B cell (primary cell): Measurements from ENCODE around the gene PDE4B. TPM values are rescaled to one million over a fixed set of nuclear protein-coding genes. Genes with fewer than 3 reads are reported as not detected.

Experiments used
- ATAC-seq: fragments of 200-7000 bp; cut with Tn5 transposase; one replicate; pipeline ENCODE4 v1.10.0; 2021; ENCODE audit warnings: low read depth, mild to moderate bottlenecking, moderate number of reproducible peaks, moderate library complexity
- CTCF ChIA-PET: fragments of 350-600 bp; sonication (Branson Sonifier 250); formaldehyde crosslinking; loops from one replicate; lab custom pipeline; 2021; ENCODE audit warnings: antibody characterized with exemption, inconsistent platforms; lab: Charles Lee
- POLR2A ChIA-PET: fragments of 350-600 bp; sonication (Branson Sonifier 250); formaldehyde crosslinking; loops from one replicate; lab custom pipeline; 2021; ENCODE audit warnings: antibody characterized with exemption; lab: Charles Lee
- DNase-seq: peaks from one replicate; pipeline ENCODE4 v3.0.0; 2013
- H2AFZ ChIP-seq: 2 replicates; pipeline ENCODE4 v1.6.1; 2012; ENCODE audit warnings: mild to moderate bottlenecking, low read depth, low read length; ENCODE audit not compliant: insufficient read depth, poor library complexity, severe bottlenecking
- H3K27ac ChIP-seq, 2 donors: 1 replicate in 1 of 2; 2 replicates in 1 of 2; pipeline ENCODE4 v1.5.1; 2012 to 2013; ENCODE audit warnings: low read length in 2 of 2, mild to moderate bottlenecking in 2 of 2, moderate library complexity in 1 of 2
- H3K27me3 ChIP-seq, 4 experiments: fragments of 200-600 bp in 1 of 4; sonication (generic) in 1 of 4; replicated peaks in 1 of 4; 1 replicate in 2 of 4; 2 replicates in 2 of 4; pipeline versions ENCODE4 v1.6.1 to v1.7.0; 2013 to 2016; ENCODE audit warnings: low read length in 3 of 4, mild to moderate bottlenecking in 2 of 4, mixed read lengths in 1 of 4, moderate library complexity in 1 of 4; ENCODE audit not compliant: insufficient read depth in 4 of 4, control insufficient read depth in 3 of 4; ENCODE audit errors: control extremely low read depth in 1 of 4
- H3K36me3 ChIP-seq, 2 experiments: replicated peaks in 1 of 2; 1 replicate in 1 of 2; 2 replicates in 1 of 2; pipeline versions ENCODE4 v1.6.1 to v1.7.1; 2013; ENCODE audit warnings: low read length in 1 of 2; ENCODE audit not compliant: insufficient read depth in 2 of 2, control insufficient read depth in 1 of 2; ENCODE audit errors: control extremely low read depth in 1 of 2, extremely low read depth in 1 of 2
- H3K4me1 ChIP-seq, 2 donors: fragments of 200-600 bp in 1 of 2; sonication (generic) in 1 of 2; 1 replicate in 1 of 2; 2 replicates in 1 of 2; pipeline versions ENCODE4 v1.5.1 to v1.6.1; 2013 to 2017; ENCODE audit warnings: low read length in 2 of 2; ENCODE audit not compliant: control insufficient read depth in 2 of 2, insufficient read depth in 2 of 2
- H3K4me2 ChIP-seq: replicated peaks from 2 replicates; pipeline ENCODE3; 2012; ENCODE audit warnings: mild to moderate bottlenecking, low read depth, low read length; ENCODE audit not compliant: poor library complexity, severe bottlenecking
- H3K4me3 ChIP-seq, 5 experiments: fragments of 200-600 bp in 1 of 5; sonication (generic) in 1 of 5; 1 replicate in 3 of 5; 2 replicates in 2 of 5; pipeline versions ENCODE4 v1.5.1 to v1.7.0; 2011 to 2016; ENCODE audit warnings: low read length in 4 of 5, mild to moderate bottlenecking in 4 of 5, low read depth in 2 of 5, control low read depth in 1 of 5, moderate library complexity in 1 of 5; ENCODE audit not compliant: insufficient read depth in 1 of 5; ENCODE audit errors: control extremely low read depth in 1 of 5, extremely low read depth in 1 of 5
- H3K79me2 ChIP-seq: fragments of 200-600 bp; sonication (generic); one replicate; pipeline ENCODE4 v1.6.0; 2016; ENCODE audit warnings: low read length; ENCODE audit not compliant: control insufficient read depth, insufficient read depth
- H3K9ac ChIP-seq: fragments of 200-600 bp; sonication (generic); 2 replicates; pipeline ENCODE4 v1.6.1; 2017; ENCODE audit warnings: mild to moderate bottlenecking, low read length, moderate library complexity
- H3K9me3 ChIP-seq, 3 donors: one replicate each; pipeline versions ENCODE4 v1.6.1 to v1.7.1; 2013; ENCODE audit warnings: low read length in 2 of 3; ENCODE audit not compliant: control insufficient read depth in 2 of 3, insufficient read depth in 1 of 3; ENCODE audit errors: control extremely low read depth in 1 of 3
- H4K20me1 ChIP-seq: 2 replicates; pipeline ENCODE4 v1.6.0; 2012; ENCODE audit warnings: mild to moderate bottlenecking, low read length; ENCODE audit not compliant: insufficient read depth, control insufficient read depth, poor library complexity, severe bottlenecking
- H3K27ac Mint-ChIP-seq: one replicate; pipeline ENCODE4 v1.8.0; 2021; ENCODE audit warnings: mixed read lengths
- H3K27me3 Mint-ChIP-seq: one replicate; pipeline ENCODE4 v1.8.0; 2021; ENCODE audit warnings: mixed read lengths
- H3K4me1 Mint-ChIP-seq: one replicate; pipeline ENCODE4 v1.8.0; 2021; ENCODE audit warnings: mixed read lengths
- H3K4me3 Mint-ChIP-seq: one replicate; pipeline ENCODE4 v1.8.0; 2021; ENCODE audit warnings: mixed read lengths
- H3K9me3 Mint-ChIP-seq: one replicate; pipeline ENCODE4 v1.8.0; 2022; ENCODE audit warnings: mixed read lengths; ENCODE audit not compliant: insufficient read depth
- EZH2 ChIP-seq: IDR thresholded peaks from 2 replicates; pipeline ENCODE4 v1.6.1; 2012; ENCODE audit warnings: borderline replicate concordance, low read depth, mild to moderate bottlenecking, moderate library complexity, low read length; ENCODE audit not compliant: insufficient read depth, poor library complexity, severe bottlenecking
- WGBS: methylation state at CpG from one replicate; pipeline ENCODE4 v1.1.5; 2013; ENCODE audit warnings: missing lambda C conversion rate; ENCODE audit not compliant: insufficient coverage; 5-methylcytosine and 5-hydroxymethylcytosine counted together
- intact Hi-C: fragments of 100-400 bp; cut with micrococcal nuclease; formaldehyde crosslinking; loops from one replicate; pipeline ENCODE4 v1.10.0; 2022
- polyA plus RNA-seq: library from polyadenylated mRNA; depleted of rRNA; stranded (reverse); fragments of >200 nt; gene quantifications from 2 replicates; pipeline ENCODE4 v1.2.3, GENCODE V29; 2012
- total RNA-seq, 2 donors: library from RNA; stranded (reverse); fragments of 120-200 nt in 1 of 2; gene quantifications; 1 replicate in 1 of 2; 2 replicates in 1 of 2; pipeline versions ENCODE4 v1.2.3 to v1.2.4, GENCODE V29; 2013 to 2022
- TF ChIP-seq, protein P1 (sequence below): fragments of 200-600 bp; IDR thresholded peaks from one replicate; pipeline ENCODE4 v1.8.0; 2022; ENCODE audit warnings: antibody characterized with exemption, mild to moderate bottlenecking

The PDE4B gene
- total and polyA plus RNA-seq, 2 donors (not counting 1 experiment from before 2014, with no cell fraction given): 63.7 to 242 TPM

DNA sequence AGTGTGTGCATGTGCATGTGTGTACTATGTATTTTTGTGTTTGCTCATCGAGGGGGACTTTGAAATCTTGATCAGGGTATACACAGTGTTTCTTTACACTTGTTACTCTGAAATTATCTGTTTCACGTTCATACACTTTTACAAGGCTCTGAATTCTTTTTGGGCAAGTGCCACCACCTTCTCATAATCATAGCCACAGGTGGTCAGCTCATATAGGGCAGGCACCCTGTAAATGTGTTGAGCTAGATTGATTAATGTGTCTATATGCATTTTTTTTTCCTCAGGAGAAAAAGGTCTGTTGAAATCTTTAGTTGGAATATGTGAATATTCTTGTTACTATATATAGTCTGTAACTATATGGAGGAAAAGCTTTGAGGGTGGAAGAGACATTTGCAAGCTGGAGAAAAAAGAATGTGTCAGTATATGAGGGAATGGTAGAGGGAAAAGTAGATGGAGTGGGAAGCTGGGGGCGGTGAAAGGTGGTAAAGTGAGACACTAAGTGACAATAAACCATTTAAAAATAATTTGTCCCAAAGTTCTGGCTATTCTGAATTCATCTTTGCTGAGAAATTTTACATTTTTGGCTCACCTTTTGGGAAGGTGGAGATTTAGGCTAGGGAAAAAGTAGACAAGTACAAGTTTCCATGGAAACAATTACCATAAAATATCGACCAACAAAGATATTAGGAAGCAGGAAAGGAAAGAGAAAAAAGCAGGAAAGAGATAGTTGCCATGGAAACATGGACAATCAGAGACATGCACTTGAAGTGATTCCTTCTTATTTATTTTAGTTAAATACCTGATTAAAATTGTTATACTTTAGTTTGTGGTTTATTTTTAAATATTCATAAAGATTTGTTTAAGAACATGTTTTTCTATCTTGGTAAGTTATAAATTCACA, 277.5 kb downstream of the PDE4B start:
- Mint-ChIP-seq H3K4me1 (no peaks in the 10 kb centered on the region), H3K9me3 (no peaks in the 10 kb centered on the region), H3K4me3 (no peak overlapping the region), H3K27me3 (no peaks in the 10 kb centered on the region), H3K27ac (no peak overlapping the region)
- no peaks in the 10 kb centered on the region for H3K27me3 ChIP-seq
- TF ChIP-seq, protein P1, sequence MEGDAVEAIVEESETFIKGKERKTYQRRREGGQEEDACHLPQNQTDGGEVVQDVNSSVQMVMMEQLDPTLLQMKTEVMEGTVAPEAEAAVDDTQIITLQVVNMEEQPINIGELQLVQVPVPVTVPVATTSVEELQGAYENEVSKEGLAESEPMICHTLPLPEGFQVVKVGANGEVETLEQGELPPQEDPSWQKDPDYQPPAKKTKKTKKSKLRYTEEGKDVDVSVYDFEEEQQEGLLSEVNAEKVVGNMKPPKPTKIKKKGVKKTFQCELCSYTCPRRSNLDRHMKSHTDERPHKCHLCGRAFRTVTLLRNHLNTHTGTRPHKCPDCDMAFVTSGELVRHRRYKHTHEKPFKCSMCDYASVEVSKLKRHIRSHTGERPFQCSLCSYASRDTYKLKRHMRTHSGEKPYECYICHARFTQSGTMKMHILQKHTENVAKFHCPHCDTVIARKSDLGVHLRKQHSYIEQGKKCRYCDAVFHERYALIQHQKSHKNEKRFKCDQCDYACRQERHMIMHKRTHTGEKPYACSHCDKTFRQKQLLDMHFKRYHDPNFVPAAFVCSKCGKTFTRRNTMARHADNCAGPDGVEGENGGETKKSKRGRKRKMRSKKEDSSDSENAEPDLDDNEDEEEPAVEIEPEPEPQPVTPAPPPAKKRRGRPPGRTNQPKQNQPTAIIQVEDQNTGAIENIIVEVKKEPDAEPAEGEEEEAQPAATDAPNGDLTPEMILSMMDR: no peak
- TF ChIP-seq EZH2: no peak
- DNase-seq: no peak
- intact Hi-C loops: no loop called here
- no peaks in the 10 kb centered on the region for H4K20me1 ChIP-seq
- H3K9ac ChIP-seq: no peak overlapping the region
- H3K27ac ChIP-seq: no peak overlapping the region
- no peaks in the 10 kb centered on the region for H3K9me3 ChIP-seq
- no peak overlapping the region for H3K4me2 ChIP-seq
- no peak overlapping the region for H3K4me3 ChIP-seq
- H2AFZ ChIP-seq: no peak overlapping the region
- ChIA-PET POLR2A (no interaction called here), CTCF (no interaction called here)
- no peak for ATAC-seq
- H3K79me2 ChIP-seq: no peaks in the 10 kb centered on the region
- H3K36me3 ChIP-seq: no peaks in the 10 kb centered on the region
- WGBS: no CpG with 5 or more reads among the region's 4 CpGs
- no peaks in the 10 kb centered on the region for H3K4me1 ChIP-seq

DNA sequence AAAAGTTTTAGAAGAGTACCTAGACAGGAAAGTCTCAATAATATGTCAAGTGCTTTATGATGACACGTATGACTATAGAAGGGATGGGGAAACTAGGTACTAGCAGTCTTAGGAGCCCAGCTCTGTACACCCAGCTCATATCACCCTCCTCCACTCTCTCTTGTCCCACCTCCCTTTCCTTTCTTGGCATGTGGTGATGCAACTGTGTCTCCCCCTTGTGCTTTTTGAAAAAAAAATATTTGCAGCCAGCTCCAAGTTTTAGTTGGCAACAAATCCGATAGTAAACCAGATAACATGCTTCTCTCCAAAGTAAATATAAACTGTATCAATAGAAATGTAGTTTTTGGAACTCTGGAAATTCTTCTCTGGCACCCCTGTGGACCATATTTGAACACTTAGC, 280.7 kb downstream of the PDE4B start:
- Mint-ChIP-seq H3K4me1 (no peaks in the 10 kb centered on the region), H3K4me3 (no peak overlapping the region), H3K27me3 (peaks cover under 1% of the 10 kb centered on the region), H3K27ac (no peak overlapping the region), H3K9me3 (no peaks in the 10 kb centered on the region)
- no peak for DNase-seq
- TF ChIP-seq, protein P1: no peak
- ATAC-seq: no peak
- Histone ChIP-seq H3K4me3 (no peak overlapping the region), H3K9me3 (no peaks in the 10 kb centered on the region), H3K4me1 (no peaks in the 10 kb centered on the region), H3K27ac (no peak overlapping the region), H3K9ac (no peak overlapping the region), H3K4me2 (no peak overlapping the region), H3K27me3 (no peaks in the 10 kb centered on the region), H4K20me1 (no peaks in the 10 kb centered on the region), H3K79me2 (no peaks in the 10 kb centered on the region), H2AFZ (no peak overlapping the region), H3K36me3 (no peaks in the 10 kb centered on the region)
- no CpG with 5 or more reads among the region's 2 CpGs for WGBS
- ChIA-PET CTCF (no interaction called here), POLR2A (no interaction called here)
- intact Hi-C loops: no loop called here
